Stimulated activated CD4-positive, alpha-beta T cell treated with anti-CD3 and anti-CD28 coated beads, Interleukin-12 subunit alpha, Interleukin-12 subunit beta, amount 100 ng/mL, for 24 hours (primary cell): Measurements from ENCODE around the gene SNRPD3.
"Not testable (repeated sequence)": the region's sequence is repeated elsewhere in the genome, so short reads cannot be mapped to it uniquely, and the experiment has no call there.

ENCODE experiments used
- DNase-seq, 2 experiments: peaks; one replicate each; pipeline ENCODE4 v3.0.0-alpha.2; 2020; ENCODE audit warnings: low read depth in 2 of 2

The SNRPD3 gene

GRCh38 chr22:24609888-24610287 lies 54.1 kb downstream of the SNRPD3 start:
- not testable (repeated sequence) for DNase-seq

GRCh38 chr22:24614794-24615193 lies 59.0 kb downstream of the SNRPD3 start:
- not testable (repeated sequence) for DNase-seq

- not testable (repeated sequence) for DNase-seq
These were observed 65.4 kb downstream of the SNRPD3 start for GRCh38 chr22:24621244-24621643.

- DNase-seq: not testable (repeated sequence)
These were observed 66.8 kb downstream of the SNRPD3 start for GRCh38 chr22:24622596-24622995.
